HG02759 (cell line): ENCODE results near the gene LRSAM1.

Source experiments
- ATAC-seq: cut with Tn5 transposase; IDR thresholded peaks from one replicate; pipeline ENCODE4 v1.9.1; 2021; ENCODE audit warnings: mild to moderate bottlenecking, moderate library complexity; ENCODE audit not compliant: unreplicated experiment

The LRSAM1 gene

GRCh38 chr9:127529671-127530070 lies 78.4 kb downstream of the LRSAM1 start:
- ATAC-seq = no peak

- ATAC-seq = no peak
Measured at GRCh38 chr9:127530206-127530941, 79.1 kb downstream of the LRSAM1 start.

- no peak for ATAC-seq
Measured at GRCh38 chr9:127531676-127532075, 80.4 kb downstream of the LRSAM1 start.

GRCh38 chr9:127534250-127534906 lies 83.1 kb downstream of the LRSAM1 start:
- ATAC-seq = no peak

GRCh38 chr9:127534931-127535330 lies 83.6 kb downstream of the LRSAM1 start:
- no peak for ATAC-seq

- no peak for ATAC-seq
Measured at GRCh38 chr9:127535396-127535795, 84.1 kb downstream of the LRSAM1 start.

- no peak for ATAC-seq
Measured at GRCh38 chr9:127535834-127536233, 84.5 kb downstream of the LRSAM1 start.

- no peak for ATAC-seq
Measured at GRCh38 chr9:127536499-127536898, 85.2 kb downstream of the LRSAM1 start.

GRCh38 chr9:127537014-127537413 lies 85.7 kb downstream of the LRSAM1 start:
- no peak for ATAC-seq

- no peak for ATAC-seq
Measured at GRCh38 chr9:127537792-127538191, 86.5 kb downstream of the LRSAM1 start.

GRCh38 chr9:127538849-127539258 lies 87.5 kb downstream of the LRSAM1 start:
- ATAC-seq = no peak

GRCh38 chr9:127539259-127539981 lies 88.1 kb downstream of the LRSAM1 start:
- no peak for ATAC-seq

- ATAC-seq = no peak
Measured at GRCh38 chr9:127539982-127540663, 88.8 kb downstream of the LRSAM1 start.

- ATAC-seq = no peak
Measured at GRCh38 chr9:127540664-127541041, 89.3 kb downstream of the LRSAM1 start.

- ATAC-seq = no peak
Measured at GRCh38 chr9:127541176-127541575, 89.9 kb downstream of the LRSAM1 start.

- no peak for ATAC-seq
Measured at GRCh38 chr9:127541865-127542264, 90.6 kb downstream of the LRSAM1 start.

- ATAC-seq = no peak
Measured at GRCh38 chr9:127543221-127543620, 91.9 kb downstream of the LRSAM1 start.

- no peak for ATAC-seq
Measured at GRCh38 chr9:127543973-127544533, 92.7 kb downstream of the LRSAM1 start.

GRCh38 chr9:127545196-127546124 lies 94.2 kb downstream of the LRSAM1 start:
- peak; percentile 60 for ATAC-seq
